GM21528 (cell line): ENCODE measurements around the gene PTBP3.
"Not testable (repeated sequence)": the region's sequence is repeated elsewhere in the genome, so short reads cannot be mapped to it uniquely, and the experiment has no call there.

Source experiments
- ATAC-seq: cut with Tn5 transposase; IDR thresholded peaks from one replicate; pipeline ENCODE4 v1.9.1; 2021; ENCODE audit warnings: mild to moderate bottlenecking, moderate library complexity; ENCODE audit not compliant: unreplicated experiment, low FRiP score

Gene PTBP3

DNA sequence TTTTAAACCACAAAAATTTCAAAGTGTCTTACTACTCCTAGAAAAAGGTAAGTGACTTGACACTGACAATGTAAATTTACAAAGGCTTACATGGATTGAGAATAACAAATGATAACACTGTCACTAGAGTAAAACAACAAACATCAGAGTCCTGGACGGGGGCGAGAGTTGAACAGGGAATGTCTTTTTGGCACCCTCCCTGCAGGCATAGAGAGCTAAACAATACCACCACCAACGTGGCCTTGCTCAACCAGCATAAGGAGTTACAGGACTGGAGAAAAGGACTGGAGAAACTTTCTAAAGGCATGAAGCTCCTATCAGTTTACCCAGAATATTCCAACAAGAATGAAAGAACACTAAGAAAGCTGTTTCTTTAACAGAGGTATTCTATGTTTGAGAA is 55.3 kb downstream of the PTBP3 start:
- ATAC-seq: no peak

DNA sequence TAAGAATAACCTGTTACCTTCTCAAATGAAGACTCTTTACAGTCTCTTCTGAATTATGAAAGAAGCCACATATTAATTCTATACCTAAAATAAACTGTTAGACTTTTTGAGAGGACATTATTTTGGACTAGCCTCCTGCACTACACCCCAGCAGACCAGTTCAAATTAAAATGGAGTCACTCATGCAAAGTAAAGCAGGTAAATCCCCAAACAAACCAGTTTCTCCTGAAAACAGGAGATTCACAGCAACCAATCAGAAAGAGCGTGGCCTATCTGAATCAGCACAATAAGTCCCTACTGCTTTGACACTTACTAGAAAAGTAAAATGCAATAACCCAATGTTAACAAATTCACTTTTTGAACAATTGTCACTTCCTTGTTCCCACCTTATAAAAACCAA is 58.8 kb downstream of the PTBP3 start:
- ATAC-seq: no peak

DNA sequence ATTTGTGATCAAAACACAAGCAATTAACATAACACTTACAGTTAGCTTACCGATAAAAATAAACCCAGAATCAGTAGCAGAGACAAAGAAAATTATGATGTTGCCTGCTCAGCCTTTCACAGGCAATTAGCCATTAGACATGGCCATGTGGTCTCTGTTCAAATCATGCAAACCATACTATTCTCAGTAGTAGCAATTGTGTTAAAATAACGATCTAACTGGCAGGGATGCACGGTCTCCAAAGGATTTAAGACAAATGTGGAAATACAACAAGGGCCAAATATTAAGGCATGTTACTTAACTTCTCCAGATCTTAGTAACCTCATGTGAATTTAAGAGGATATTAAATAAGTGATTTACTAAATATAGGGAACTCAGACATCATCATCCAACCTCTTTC is 59.5 kb downstream of the PTBP3 start:
- no peak for ATAC-seq

DNA sequence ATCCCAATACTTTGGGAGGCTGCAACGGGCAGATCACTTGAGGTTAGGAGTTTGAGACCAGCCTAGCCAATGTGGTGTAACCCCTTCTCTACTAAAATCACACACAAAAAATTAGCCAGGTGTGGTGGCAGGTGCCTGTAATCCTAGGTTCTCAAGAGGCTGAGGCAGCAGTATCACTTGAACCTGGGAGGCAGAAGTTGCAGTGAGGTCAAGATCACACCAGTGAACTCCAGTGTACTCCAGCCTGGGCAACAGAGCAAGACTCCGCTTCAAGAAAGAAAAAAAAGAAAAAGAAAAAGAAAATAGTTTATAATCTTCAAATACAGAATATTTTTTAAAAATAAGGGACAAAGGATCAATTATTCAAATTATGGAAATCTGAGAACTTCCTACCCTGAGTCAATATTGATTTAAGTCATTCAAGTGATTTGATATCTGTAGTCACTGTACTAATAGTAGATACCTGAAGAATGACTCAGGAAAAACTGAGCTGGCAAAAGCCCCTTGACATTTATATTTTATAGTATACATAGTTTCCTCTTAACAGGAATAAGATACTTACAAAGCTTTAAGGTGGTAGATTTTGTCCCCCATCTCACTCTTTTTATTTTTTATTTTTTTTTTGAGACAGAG is 61.8 kb downstream of the PTBP3 start:
- no peak for ATAC-seq

DNA sequence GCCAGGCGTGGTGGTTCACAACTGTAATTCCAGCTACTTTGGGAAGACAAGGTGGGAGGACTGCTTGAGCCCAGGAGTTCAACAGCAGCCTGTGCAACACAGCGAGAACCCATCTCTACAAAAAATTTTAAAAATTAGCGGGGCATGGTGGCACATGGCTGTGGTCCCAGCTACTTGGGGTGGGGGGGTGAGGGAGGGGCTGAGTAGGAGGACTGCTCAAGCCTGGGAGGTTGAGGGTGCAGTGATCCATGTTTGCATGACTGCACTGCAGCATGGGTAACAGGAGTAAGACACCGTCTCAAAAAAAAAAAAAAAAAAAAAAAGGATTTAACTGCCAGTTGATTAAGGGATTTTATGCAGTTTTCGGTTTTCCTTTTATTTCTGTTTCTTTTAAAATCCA is 65.0 kb downstream of the PTBP3 start:
- no peak for ATAC-seq

DNA sequence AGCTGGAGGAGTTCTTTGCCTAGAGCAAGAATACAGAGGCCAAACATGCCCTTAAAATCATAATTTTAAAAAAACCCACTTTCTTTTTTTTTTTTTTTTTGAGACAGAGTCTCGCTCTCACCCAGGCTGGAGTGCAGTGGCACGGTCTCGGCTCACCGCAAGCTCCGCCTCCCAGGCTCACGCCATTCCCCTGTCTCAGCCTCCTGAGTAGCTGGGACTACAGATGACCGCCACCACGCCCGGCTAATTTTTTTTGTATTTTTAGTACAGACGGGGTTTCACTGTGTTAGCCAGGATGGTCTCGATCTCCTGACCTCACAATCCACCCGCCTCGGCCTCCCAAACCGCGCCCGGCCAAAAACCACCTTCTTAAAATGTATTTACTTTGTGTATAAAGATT is 66.3 kb downstream of the PTBP3 start:
- ATAC-seq: not testable (repeated sequence)

DNA sequence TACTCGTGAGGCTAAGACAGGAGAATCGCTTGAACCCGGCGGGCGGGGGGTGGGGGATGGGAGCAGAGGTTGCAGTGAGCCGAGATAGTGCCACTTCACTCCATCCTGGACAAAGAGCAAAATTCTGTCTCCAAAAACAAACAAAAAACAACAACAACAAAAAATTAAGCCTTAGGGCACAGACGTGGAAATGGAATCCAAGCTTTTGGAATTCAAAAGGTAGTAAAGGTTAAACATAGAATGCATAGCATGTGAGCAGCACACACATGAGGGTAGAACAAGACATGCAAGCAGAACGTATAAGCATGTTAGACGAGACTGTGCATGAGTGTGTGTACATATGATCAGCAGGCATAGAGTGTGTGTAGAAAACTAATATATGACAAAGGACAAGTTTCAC is 68.0 kb downstream of the PTBP3 start:
- ATAC-seq: no peak

DNA sequence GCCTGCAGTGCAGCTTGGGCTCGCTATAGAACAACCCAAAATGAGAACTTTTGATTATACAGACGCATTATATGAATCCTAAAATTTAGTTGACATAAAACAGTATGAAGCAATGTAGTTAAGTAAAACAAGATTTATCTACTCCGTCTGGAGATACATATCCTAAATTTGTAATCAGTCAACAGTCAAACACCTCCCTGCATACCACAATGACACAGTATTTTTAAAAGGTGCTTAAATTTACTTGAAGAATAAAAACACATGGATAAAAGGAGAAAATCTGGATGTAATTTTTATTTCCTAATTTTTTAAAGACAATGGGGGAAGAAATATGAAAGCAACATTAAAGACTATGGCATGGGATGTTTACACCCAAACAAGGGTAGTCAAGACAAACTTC is 70.8 kb downstream of the PTBP3 start:
- ATAC-seq: no peak

DNA sequence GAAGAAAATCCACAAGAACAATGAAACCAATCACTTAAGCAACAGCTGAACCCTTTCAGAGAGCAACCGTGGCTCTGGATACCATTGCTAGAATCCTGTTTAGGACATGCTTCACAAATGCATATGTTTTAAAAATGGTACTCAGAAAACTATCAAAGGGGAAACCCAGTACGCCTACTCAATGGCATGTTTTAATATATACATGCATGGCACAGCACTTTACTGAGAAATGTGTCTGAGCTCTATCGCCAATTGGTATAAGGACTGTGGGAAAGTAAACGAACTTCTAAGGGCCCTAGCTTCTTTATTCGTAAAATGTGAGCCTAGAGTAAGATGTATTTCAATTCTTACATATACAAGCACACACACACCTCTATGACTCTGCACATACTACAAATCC is 72.3 kb downstream of the PTBP3 start:
- no peak for ATAC-seq

DNA sequence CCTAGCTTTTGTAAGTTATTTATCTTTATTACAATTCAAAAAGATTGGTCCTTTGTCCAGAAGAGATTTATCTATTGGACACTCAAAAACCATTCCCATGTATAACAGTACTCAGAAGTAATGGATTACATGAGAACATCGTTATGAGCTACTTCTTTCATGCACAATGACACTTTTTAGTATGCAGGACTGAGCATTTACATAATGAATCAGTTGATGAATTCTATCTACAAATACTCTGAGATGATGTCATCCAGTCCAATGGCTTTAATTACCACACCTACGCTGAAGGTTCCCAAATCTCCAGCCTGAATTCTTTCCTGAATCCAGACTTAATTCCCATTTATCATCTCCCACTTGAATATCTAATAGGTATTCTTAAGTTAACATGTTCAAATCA is 75.3 kb downstream of the PTBP3 start:
- ATAC-seq: no peak

DNA sequence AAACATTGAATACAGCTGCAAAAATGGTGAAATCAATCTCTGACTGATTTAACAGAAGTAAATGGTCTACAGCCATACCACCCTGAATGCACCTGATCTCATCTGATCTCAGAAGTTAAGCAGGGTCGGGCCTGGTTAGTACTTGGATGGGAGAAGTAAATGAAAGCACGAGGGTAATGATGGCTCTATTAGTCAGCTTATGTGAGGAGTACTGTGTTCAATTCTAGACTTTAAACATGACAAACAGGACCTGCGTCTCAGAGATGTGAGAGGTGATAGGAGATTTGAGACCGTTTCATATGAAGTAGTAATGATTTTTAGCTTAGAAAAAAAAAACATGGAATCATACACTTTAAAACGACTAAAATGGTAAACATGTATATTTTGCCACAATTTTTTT is 81.2 kb downstream of the PTBP3 start:
- ATAC-seq: no peak

DNA sequence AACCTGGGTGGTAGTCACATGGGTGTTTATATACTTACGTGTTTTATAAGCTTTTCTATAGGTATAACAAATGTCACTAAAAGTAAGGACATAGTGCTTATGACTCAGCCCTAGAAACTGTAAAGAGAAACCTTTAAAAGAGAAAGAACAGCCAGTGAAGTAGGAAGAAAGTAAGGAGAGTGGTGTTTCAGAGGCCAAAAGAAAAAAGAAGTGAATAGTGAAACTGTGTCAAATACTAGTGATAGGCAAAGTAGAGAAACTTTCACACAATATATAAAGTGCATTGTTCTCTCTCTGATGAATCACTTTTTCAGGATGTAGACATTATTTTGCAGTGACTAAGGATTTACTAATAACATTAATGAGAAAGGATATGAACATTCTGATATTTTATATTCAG is 84.1 kb downstream of the PTBP3 start:
- ATAC-seq: no peak

DNA sequence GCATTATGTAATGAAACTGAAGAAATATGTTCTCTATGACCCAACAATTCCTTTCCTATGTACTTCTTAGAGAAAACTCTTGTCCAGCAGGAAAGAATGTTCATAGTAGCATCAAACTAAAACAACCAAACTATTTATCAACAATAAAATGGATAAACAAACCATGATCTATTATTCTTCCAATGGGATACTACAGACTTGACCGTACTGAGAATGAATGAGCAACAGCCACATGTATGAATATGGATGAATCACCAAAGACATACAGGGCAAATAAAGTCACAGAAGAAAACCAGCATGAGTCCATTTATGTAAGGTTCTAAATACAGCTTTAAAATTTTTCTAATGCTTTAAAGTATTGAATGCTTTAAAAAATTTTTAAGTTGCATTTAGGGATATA is 84.7 kb downstream of the PTBP3 start:
- no peak for ATAC-seq

DNA sequence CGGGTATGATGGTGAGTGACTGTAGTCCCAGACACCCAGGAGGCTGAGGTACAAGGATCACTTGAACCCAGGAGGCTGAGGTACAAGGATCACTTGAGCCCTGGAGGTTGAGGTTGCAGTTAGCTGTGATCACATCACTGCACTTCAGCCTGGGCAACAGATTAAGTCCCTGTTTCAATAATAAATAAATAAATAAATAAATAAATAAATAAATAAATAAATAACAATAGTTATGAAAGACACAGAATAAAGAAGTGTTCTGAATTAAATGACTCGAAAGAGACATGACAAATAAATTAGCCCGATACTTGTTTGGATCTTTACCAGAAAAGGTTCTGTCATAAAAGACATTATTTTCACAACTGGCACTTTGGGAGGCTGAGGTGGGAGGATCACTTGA is 86.3 kb downstream of the PTBP3 start:
- ATAC-seq: no peak

DNA sequence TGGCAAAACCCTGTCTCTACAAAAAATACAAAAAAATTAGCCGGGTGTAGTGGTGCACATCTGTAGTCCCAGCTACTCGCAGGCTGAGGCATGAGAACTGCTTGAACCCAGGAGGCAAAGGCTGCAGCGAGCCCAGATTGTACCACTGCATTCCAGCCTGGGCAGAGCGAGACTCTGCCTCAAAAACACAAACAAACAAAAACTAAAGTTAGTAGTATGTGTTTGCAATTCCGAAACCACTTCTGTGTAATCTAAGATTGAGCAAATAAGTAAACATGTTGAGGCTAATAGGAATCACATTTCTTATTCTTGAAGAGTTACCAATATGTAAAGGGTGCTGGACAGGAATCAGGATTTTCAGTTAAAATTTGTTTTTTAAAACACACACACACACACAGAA is 88.3 kb downstream of the PTBP3 start:
- ATAC-seq: no peak

DNA sequence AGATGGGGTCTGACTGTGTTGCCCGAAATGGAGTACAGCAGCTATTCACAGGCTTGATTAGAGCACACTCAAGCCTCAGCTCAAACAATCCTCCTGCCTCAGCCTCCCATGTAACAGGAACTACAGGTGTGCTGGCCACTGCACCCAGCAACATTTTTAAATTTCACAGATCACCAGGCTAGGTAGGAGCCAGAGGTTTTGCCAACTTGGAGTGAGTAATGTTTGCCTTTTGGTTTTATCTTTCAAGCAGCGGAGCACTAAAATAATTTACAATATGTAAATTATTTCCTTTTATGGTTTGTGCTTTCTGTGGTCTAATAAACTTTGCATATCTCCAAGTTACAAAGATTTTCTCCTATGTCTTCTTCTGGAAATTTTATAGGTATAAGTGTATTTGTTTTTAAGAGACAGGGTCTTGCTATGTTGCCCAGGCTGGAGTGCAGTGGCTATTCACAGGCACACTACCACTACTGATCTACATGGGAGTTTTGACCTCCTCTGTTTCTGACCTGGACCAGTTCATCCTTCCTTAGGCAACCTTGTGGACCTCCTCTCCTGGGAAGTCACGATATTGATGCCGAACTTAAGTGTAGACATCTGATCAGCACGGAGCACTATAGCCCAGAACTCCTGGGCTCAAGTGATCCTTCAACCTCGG is 91.1 kb downstream of the PTBP3 start:
- no peak for ATAC-seq

DNA sequence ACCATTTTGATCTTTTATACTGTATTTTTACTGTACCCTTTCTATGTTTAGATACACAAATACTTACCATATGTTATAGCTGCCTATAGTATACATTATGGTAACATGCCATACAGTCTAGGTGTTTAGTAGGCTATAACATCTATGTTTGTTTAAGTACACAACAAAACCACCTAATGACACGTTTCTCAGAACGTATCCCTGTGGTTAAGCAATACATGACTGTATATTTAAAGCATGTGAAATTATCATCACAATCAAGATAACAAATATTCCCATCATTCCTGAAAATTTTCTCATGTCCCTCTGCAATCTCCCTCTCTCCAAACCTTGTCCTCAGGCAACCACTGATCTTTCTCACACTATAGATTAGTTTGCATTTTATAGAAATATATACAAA is 91.9 kb downstream of the PTBP3 start:
- ATAC-seq: no peak

DNA sequence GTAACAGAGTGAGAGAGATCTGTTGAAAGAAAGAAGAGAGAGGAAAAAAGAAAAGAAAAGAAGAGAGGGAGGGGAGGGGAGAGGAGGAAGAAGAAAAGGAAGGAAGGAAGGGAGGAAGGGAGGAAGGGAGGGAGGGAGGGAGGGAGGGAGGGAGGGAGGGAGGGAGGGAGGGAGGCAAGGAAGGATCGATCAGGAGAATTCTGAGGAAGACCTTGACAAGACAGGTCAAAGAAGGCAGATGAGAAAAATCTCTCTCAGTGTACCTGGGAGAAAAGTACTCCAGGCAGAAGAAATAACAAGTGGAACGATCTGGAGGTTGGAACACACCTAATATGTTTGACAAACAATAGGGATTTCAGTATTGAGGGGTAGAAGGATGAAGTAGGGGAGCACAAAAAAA is 93.7 kb downstream of the PTBP3 start:
- ATAC-seq: no peak

DNA sequence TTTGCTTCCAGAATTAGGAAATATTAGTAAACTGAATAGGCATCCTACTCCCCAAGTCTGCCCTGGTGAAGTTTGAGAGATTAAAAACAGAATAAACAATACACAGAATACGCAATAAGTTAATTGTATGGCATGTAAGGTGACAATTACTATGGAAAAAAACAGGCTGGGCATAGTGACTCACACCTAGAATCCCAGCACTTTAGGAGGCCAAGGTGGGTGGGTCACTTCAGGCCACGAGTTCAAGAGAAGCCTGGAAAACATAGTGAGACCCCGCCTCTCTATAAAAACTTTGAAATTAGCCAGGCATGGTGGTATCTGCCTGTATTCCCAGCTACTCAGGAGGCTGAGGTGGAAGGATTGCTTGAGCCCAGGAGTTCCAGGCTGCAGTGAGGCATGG is 94.1 kb downstream of the PTBP3 start:
- no peak for ATAC-seq

DNA sequence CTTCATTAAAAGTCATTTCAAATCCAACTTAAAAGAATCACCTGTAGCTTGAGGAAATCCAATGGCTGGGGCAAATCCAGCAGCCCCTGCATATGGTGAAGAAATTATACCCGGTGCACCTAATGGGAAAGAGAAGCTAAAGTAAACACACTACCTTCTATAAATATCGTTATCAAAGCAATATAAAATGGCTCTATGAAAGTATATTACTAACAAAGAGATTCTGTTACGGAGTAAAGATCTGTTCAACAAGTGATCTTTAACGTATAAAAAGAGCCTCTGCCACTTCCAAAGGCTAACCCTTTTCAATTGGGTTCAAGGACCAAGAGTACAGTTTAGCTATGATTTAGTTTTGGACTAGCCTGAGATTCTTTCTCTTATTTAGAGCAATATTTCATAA is 98.6 kb downstream of the PTBP3 start:
- ATAC-seq: no peak

DNA sequence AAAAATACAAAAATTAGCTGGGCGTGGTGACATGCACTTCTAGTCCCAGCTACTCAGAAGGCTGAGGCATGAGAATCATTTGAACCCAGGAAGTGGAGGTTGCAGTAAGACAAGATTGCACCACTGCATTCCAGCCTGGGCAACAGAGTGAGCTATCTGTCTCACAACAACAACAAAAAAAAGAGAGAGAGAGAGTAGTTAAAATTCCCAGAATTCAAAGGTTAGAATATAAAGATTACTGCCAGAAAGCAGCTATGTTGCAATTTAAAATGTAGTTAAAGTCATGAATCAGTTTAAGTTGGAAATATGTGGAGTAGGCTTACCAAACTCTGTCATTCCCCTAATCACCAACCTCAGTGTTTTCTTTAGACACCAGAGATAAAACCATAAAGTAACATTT is 99.7 kb downstream of the PTBP3 start:
- no peak for ATAC-seq

DNA sequence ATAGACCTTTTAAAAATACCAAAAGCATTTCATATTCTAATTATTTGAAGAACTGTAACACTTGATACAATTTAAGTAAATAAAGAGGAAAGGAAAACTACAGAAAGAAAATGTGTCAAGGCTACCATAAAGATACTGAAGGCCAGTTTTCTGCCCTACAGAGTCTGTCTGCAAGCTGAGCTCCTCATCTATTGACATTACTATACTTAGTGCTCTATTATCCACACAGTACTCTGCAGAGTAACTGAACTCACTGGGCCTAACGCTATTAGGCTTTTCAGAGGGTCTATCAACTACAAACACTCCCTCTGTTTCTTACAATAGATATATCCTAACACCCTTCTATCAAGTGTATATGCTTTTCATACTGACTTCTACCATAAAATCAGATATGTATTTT is 101.2 kb downstream of the PTBP3 start:
- ATAC-seq: no peak

DNA sequence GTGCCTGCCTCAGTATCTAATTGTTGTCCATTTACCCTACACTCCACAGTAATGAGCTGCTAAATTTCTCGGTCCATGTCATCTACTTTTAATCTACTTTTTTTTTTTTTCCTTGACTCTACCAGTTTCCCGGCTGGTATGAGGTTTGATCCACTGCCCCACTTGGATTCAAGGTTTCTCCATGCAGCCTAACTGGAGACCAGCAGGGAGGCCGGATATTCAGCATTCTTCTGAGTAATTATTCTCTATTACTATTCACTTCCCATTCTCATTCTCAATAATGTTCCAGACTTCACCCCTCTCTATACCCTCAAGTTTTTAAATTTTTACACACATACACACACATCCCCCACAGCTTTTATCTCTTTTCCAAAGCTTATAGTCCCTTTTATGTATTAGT is 107.3 kb downstream of the PTBP3 start:
- ATAC-seq: no peak
